Measurements from ENCODE around the gene MOXD1.

GRCh38 chr6:132399376-132400074 is 1.8 kb downstream of the MOXD1 start:
- TF ChIP-seq CHD2 (IDR thresholded peaks at IDR 0.05; ENCODE audit: low read length) (no peak), CTCF (IDR thresholded peaks at IDR 0.05; ENCODE audit: control extremely low read depth in 1 of 3, insufficient read depth in 1 of 3, low read depth in 1 of 3, low read length in 3 of 3) (no peak), CHD1 (IDR thresholded peaks at IDR 0.05; ENCODE audit: low read depth, low read length) (no peak), GABPA (IDR thresholded peaks at IDR 0.05; ENCODE audit: borderline replicate concordance, insufficient read depth, low read length) (no peak), POLR2AphosphoS5 (IDR thresholded peaks at IDR 0.05; ENCODE audit: low read depth, low read length) (no peak), USF2 (IDR thresholded peaks at IDR 0.05; ENCODE audit: low read length) (no peak), ATF3 (IDR thresholded peaks at IDR 0.05; ENCODE audit: insufficient read depth, low read depth, low read length) (no peak), CREB1 (IDR thresholded peaks at IDR 0.05) (no peak), E2F6 (IDR thresholded peaks at IDR 0.05) (no peak), NANOG (IDR thresholded peaks at IDR 0.05; ENCODE audit: insufficient read depth, low read depth, low read length, poor library complexity, severe bottlenecking) (no peak), YY1 (IDR thresholded peaks at IDR 0.05; ENCODE audit: low read depth, low read length) (no peak), EZH2 (IDR thresholded peaks at IDR 0.05; ENCODE audit: low read depth, low read length, severe bottlenecking) (no peak), RFX5 (IDR thresholded peaks at IDR 0.05; ENCODE audit: borderline replicate concordance, low read depth, low read length) (no peak), POLR2A (IDR thresholded peaks at IDR 0.05; ENCODE audit: control extremely low read depth in 1 of 2, low read depth in 2 of 2, low read length in 2 of 2) (no peak)
